Lung (tissue), 12 donors: ENCODE data around the gene PARD3B. TPM values are rescaled to one million over a fixed set of nuclear protein-coding genes. Genes with fewer than 3 reads are reported as not detected.

Experiments
- ATAC-seq: fragments of 200-7000 bp; cut with Tn5 transposase; one replicate; pipeline ENCODE4 v1.9.1; 2020; ENCODE audit warnings: moderate number of reproducible peaks; ENCODE audit not compliant: insufficient read depth, low FRiP score
- DNase-seq, 3 donors: peaks; one replicate each; pipeline ENCODE4 v3.0.0-alpha.2; 2013 to 2017
- H3K27ac ChIP-seq, 2 donors: one replicate each; pipeline ENCODE4 v1.5.1; 2013; ENCODE audit warnings: mild to moderate bottlenecking in 2 of 2, moderate library complexity in 2 of 2, control low read depth in 1 of 2, inconsistent platforms in 1 of 2, low read depth in 1 of 2, low read length in 1 of 2
- H3K27me3 ChIP-seq, 3 donors: one replicate each; pipeline ENCODE4 v1.5.1; 2013; ENCODE audit warnings: low read length in 2 of 3; ENCODE audit not compliant: control insufficient read depth in 3 of 3, insufficient read depth in 3 of 3
- H3K36me3 ChIP-seq, 4 donors: one replicate each; pipeline ENCODE4 v1.5.1; 2013; ENCODE audit warnings: low read length in 4 of 4, mild to moderate bottlenecking in 1 of 4, moderate library complexity in 1 of 4; ENCODE audit not compliant: control insufficient read depth in 4 of 4, insufficient read depth in 4 of 4
- H3K4me1 ChIP-seq, 5 donors: one replicate each; pipeline ENCODE4 v1.5.1; 2013; ENCODE audit warnings: low read length in 5 of 5, mild to moderate bottlenecking in 2 of 5, moderate library complexity in 1 of 5; ENCODE audit not compliant: control insufficient read depth in 5 of 5, insufficient read depth in 5 of 5
- H3K4me3 ChIP-seq: one replicate; pipeline ENCODE4 v1.5.1; 2013; ENCODE audit warnings: mild to moderate bottlenecking, control low read depth, moderate library complexity
- H3K9ac ChIP-seq, 2 donors: one replicate each; pipeline ENCODE4 v1.5.1; 2013; ENCODE audit warnings: low read length in 2 of 2, control low read depth in 1 of 2; ENCODE audit not compliant: insufficient read depth in 1 of 2
- H3K9me3 ChIP-seq, 4 donors: one replicate each; pipeline ENCODE4 v1.5.1; 2013; ENCODE audit warnings: low read length in 3 of 4, mild to moderate bottlenecking in 1 of 4, moderate library complexity in 1 of 4; ENCODE audit not compliant: control insufficient read depth in 4 of 4, insufficient read depth in 3 of 4
- WGBS, 2 donors: extraction: QIAGEN DNeasy Blood & Tissue Kit; methylation state at CpG; one replicate each; pipeline ENCODE4 v1.1.7; 2013; 5-methylcytosine and 5-hydroxymethylcytosine counted together
- polyA plus RNA-seq, 2 donors: library from polyadenylated mRNA; stranded (reverse); fragments of 200-250 nt; gene quantifications; one replicate each; pipeline ENCODE4 v1.2.1, GENCODE V29; 2013
- total RNA-seq, 2 donors: library from RNA; depleted of rRNA in 1 of 2; stranded (reverse); fragments of >200 nt in 1 of 2; gene quantifications; one replicate each; pipeline ENCODE4 v1.2.1, GENCODE V29; 2014 to 2021
- TF ChIP-seq, protein P1 (sequence below): IDR thresholded peaks from 2 replicates; pipeline ENCODE4 v1.5.1; 2012; ENCODE audit warnings: mild to moderate bottlenecking; ENCODE audit errors: control extremely low read depth, extremely low read depth
- donor health status: control.
- donor health status: control.
- donor health status: Bipolar disorder and iron deficiency.
- donor health status: healthy.
- donor health status: DM: yes; HTN: yes; CAD: no.

The PARD3B gene
- total and polyA plus RNA-seq, 4 donors, result 2.4 to 38.7 (median 17.1) TPM

DNA sequence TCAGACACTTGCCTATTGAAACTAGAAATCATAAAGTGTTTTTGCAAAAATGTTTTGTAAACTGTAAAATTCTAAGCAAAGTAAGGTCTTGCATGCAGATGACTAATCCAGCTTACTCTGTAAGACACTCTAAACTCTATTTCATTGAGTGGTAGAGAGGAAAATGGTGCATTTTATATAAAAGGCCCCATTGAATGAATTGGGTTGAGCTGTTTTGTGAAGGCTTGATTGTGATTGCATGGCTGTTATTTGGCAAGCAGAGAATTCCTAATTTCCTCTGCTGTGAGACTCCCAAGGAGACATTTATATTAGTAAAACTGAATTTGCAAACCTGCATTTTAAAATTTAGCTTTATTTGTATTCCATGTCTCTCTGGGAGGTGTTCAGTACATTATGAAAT is 234.5 kb downstream of the PARD3B start:
- Histone ChIP-seq H3K27ac (no peak overlapping the region), H3K36me3 (no peaks in the 10 kb centered on the region), H3K9me3 (no peaks in the 10 kb centered on the region), H3K4me3 (no peak overlapping the region), H3K4me1 (peaks cover 0 to 45% (median 7%) of the 10 kb centered on the region in 5 donors), H3K27me3 (no peaks in the 10 kb centered on the region), H3K9ac (no peak overlapping the region)
- DNase-seq (no peak), ATAC-seq (no peak)
- TF ChIP-seq, protein P1, sequence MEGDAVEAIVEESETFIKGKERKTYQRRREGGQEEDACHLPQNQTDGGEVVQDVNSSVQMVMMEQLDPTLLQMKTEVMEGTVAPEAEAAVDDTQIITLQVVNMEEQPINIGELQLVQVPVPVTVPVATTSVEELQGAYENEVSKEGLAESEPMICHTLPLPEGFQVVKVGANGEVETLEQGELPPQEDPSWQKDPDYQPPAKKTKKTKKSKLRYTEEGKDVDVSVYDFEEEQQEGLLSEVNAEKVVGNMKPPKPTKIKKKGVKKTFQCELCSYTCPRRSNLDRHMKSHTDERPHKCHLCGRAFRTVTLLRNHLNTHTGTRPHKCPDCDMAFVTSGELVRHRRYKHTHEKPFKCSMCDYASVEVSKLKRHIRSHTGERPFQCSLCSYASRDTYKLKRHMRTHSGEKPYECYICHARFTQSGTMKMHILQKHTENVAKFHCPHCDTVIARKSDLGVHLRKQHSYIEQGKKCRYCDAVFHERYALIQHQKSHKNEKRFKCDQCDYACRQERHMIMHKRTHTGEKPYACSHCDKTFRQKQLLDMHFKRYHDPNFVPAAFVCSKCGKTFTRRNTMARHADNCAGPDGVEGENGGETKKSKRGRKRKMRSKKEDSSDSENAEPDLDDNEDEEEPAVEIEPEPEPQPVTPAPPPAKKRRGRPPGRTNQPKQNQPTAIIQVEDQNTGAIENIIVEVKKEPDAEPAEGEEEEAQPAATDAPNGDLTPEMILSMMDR, result no peak

DNA sequence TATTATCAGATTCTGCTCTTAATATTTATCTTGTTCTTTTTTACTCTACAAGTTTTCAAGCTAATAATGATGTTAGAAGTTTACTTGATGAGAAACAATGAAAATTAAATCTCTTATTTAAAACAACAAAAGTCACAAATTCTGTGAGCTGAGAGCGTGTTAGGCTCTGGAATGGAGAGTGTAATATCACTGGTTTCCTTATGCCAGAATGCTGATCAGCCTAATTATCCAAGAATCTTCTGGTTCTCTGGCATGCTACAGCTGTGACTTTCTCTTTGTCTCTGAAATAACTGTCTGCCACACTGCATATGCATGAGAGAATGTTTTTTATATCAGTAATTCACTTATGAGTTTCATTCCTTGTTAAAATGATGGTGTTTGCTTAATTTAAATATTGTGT is 236.7 kb downstream of the PARD3B start:
- no peak overlapping the region for H3K4me3 ChIP-seq
- H3K9ac ChIP-seq, result peak overlapping the region in 1 of 2 donors; percentile 26
- H3K27me3 ChIP-seq, result no peaks in the 10 kb centered on the region
- peaks cover 0 to 25% (median 8%) of the 10 kb centered on the region in 5 donors for H3K4me1 ChIP-seq
- no peak for ATAC-seq
- H3K9me3 ChIP-seq, result no peaks in the 10 kb centered on the region
- TF ChIP-seq, protein P1, result no peak
- DNase-seq, result peak in 2 of 3 donors; percentile 69 to 74
- no peak overlapping the region for H3K27ac ChIP-seq
- 91 to 96% methylated on average over 1 of the region's 1 CpG for WGBS, 2 donors
- no peaks in the 10 kb centered on the region for H3K36me3 ChIP-seq

DNA sequence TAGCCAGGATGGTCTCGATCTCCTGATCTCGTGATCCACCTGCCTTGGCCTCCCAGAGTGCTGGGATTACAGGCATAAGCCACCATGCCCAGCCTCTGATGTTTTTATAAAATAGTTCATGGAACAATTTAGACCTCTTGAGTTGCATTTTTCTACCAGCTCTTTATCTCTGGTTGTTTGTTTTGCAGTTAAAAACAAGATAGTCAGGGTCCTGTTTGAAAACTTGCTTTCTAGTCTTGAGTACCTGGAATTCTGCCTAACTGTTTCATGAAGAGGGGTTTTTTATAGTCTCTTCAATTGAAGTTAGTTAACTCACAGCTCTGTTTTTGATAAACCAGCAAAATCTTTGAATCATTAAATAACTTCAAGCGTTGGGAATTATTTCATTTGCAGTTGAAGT is 244.8 kb downstream of the PARD3B start:
- no peak overlapping the region for H3K27ac ChIP-seq
- ATAC-seq (no peak), DNase-seq (peak in 1 of 3 donors; percentile 74)
- WGBS, 2 donors, result 60 to 91% methylated on average over 2 to 3 of the region's 3 CpGs
- no peak overlapping the region for H3K9ac ChIP-seq
- H3K4me3 ChIP-seq, result no peak overlapping the region
- TF ChIP-seq, protein P1, result no peak
- H3K36me3 ChIP-seq, result no peaks in the 10 kb centered on the region
- H3K9me3 ChIP-seq, result no peaks in the 10 kb centered on the region
- no peaks in the 10 kb centered on the region for H3K27me3 ChIP-seq
- peaks cover 0 to 4% (median 0%) of the 10 kb centered on the region in 5 donors for H3K4me1 ChIP-seq

DNA sequence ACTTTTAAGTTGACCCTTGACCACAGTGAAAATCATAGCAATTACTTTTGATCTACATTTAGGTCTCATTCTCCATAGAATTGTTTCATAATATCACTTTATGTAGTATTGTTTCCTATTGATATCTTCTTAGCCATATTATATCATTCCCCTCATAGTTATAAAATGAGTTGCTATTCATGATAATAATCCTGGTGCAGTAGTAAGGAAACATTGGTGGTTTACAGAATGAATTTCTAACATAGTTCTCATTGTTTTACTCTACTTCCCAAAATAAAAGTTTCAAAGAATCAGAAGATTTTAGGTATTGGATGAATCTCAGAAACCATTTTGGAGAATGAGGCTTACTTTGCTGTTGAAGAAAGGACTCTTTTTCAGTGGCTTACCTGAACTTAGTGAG is 246.0 kb downstream of the PARD3B start:
- ATAC-seq (no peak), DNase-seq (no peak)
- Histone ChIP-seq H3K4me3 (no peak overlapping the region), H3K36me3 (no peaks in the 10 kb centered on the region), H3K9ac (no peak overlapping the region), H3K27me3 (no peaks in the 10 kb centered on the region), H3K4me1 (peaks cover 0 to 4% (median 0%) of the 10 kb centered on the region in 5 donors), H3K9me3 (no peaks in the 10 kb centered on the region), H3K27ac (no peak overlapping the region)
- TF ChIP-seq, protein P1, result no peak
